Lower leg skin (tissue), 3 donors: ENCODE data around the gene ARHGEF1.

Experiments used
- CTCF ChIP-seq, 3 donors: fragments of 450-650 bp; IDR thresholded peaks; one replicate each; pipeline ENCODE4 v1.5.1; 2016; ENCODE audit warnings: antibody characterized with exemption in 3 of 3, mild to moderate bottlenecking in 3 of 3, moderate library complexity in 2 of 3
- POLR2A ChIP-seq, 2 donors: fragments of 450-650 bp; IDR thresholded peaks; one replicate each; pipeline ENCODE4 v1.6.1; 2016 to 2017; ENCODE audit warnings: antibody characterized with exemption in 2 of 2, mild to moderate bottlenecking in 1 of 2, moderate library complexity in 1 of 2

- TF ChIP-seq CTCF (IDR thresholded peaks at IDR 0.05) (no peak), POLR2A (IDR thresholded peaks at IDR 0.05) (no peak)
Observed at GRCh38 chr19:41915776-41916414, 32.9 kb downstream of the ARHGEF1 start.
